Measurements from ENCODE around the gene TTC21A. TPM values are rescaled to one million over a fixed set of nuclear protein-coding genes. Genes with fewer than 3 reads are reported as not detected.

The TTC21A gene
- total RNA-seq, 1 donor from 2014 or later: 3.9 TPM

DNA sequence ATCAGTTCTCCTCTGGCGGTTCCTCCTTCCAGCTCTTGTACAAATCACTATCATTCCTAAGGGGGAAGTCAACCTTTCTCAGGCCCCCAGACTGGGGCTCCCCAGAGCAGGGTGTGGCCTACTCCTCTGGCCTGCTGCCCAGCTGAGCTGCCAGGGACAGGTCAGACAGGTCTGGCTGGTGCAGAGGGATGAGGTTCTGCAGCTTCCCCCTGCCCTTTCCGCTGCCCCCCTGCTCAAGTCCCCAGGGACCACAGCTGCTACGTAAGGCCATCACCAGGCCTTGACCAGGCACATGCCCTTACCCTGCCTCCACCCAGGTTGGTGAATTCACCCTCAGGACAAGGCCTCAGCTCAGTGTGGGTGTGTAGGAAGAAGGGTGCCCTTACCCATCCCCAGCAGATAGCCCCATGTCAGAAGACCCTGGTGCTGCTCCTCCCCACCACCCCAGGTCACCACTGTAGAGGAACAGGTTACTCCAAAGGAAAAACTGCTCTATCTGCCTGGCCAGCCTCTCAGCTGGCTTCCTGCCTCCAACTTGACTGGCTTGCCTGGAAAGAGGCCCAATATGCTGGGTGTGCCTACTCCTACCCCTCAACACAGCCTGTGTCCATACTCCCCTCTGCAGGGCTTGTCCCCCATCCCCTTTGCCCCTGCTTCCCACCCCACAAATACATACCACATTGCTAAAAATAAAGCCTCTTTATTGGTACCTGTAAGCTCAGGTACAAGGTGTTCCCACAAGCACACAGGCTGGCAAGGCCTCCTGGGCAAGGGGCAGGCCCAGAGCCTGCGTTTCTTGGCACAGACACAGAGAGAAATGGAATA, 33.9 kb downstream of the TTC21A start:
- H3K9ac ChIP-seq (ENCODE audit: low read length): no peak overlapping the region
- TF ChIP-seq EZH2 (IDR thresholded peaks at IDR 0.05; ENCODE audit: insufficient read depth, low read length): no peak
- no peak for TF ChIP-seq CTCF (IDR thresholded peaks at IDR 0.05; ENCODE audit: insufficient read depth, low read depth, low read length)
- peaks cover 19% of the 10 kb centered on the region for H3K4me1 ChIP-seq (ENCODE audit: insufficient read depth, low read length)
- Mint-ChIP-seq H3K27ac (ENCODE audit: unreplicated experiment) (no peak overlapping the region), H3K27me3 (ENCODE audit: low read depth, unreplicated experiment) (no peaks in the 10 kb centered on the region), H3K4me1 (ENCODE audit: low read depth, unreplicated experiment) (peaks cover 57% of the 10 kb centered on the region), H3K9me3 (ENCODE audit: unreplicated experiment) (no peaks in the 10 kb centered on the region), H3K36me3 (ENCODE audit: low read depth, unreplicated experiment) (peaks cover 37% of the 10 kb centered on the region), H3K4me3 (ENCODE audit: unreplicated experiment) (no peak overlapping the region)
- H3K36me3 ChIP-seq (ENCODE audit: insufficient read depth, low read length): peaks cover 60% of the 10 kb centered on the region
- H2AFZ ChIP-seq (ENCODE audit: low read depth, low read length): no peak overlapping the region
- DNase-seq (ENCODE audit: low read depth) (peak; percentile 38), FAIRE-seq (no peak)
- H3K27me3 ChIP-seq (ENCODE audit: insufficient read depth, low read length): no peaks in the 10 kb centered on the region
- peak overlapping the region; percentile 21 for H3K4me2 ChIP-seq (ENCODE audit: low read length)
- no peak overlapping the region for H3K27ac ChIP-seq (ENCODE audit: low read depth, low read length)
- H3K9me3 ChIP-seq (ENCODE audit: insufficient read depth, low read depth, low read length): no peaks in the 10 kb centered on the region
- H3K4me3 ChIP-seq (ENCODE audit: insufficient read depth, low read depth, low read length): no peak overlapping the region
- peaks cover 70% of the 10 kb centered on the region for H3K79me2 ChIP-seq (ENCODE audit: insufficient read depth, low read length)
- H4K20me1 ChIP-seq (ENCODE audit: insufficient read depth, low read length): peaks cover 90% of the 10 kb centered on the region

GRCh38 chr3:39142067-39142466, 34.6 kb downstream of the TTC21A start:
- H3K9me3 ChIP-seq (ENCODE audit: insufficient read depth, low read depth, low read length): no peaks in the 10 kb centered on the region
- H3K79me2 ChIP-seq (ENCODE audit: insufficient read depth, low read length): peaks cover 77% of the 10 kb centered on the region
- H3K27ac Mint-ChIP-seq (ENCODE audit: unreplicated experiment): no peak overlapping the region
- peaks cover 63% of the 10 kb centered on the region for H3K4me1 Mint-ChIP-seq (ENCODE audit: low read depth, unreplicated experiment)
- peaks cover 37% of the 10 kb centered on the region for H3K36me3 Mint-ChIP-seq (ENCODE audit: low read depth, unreplicated experiment)
- TF ChIP-seq CTCF (IDR thresholded peaks at IDR 0.05; ENCODE audit: insufficient read depth, low read depth, low read length) (no peak), EZH2 (IDR thresholded peaks at IDR 0.05; ENCODE audit: insufficient read depth, low read length) (no peak)
- peaks cover 26% of the 10 kb centered on the region for H3K4me1 ChIP-seq (ENCODE audit: insufficient read depth, low read length)
- H3K27me3 ChIP-seq (ENCODE audit: insufficient read depth, low read length): no peaks in the 10 kb centered on the region
- no peak overlapping the region for H2AFZ ChIP-seq (ENCODE audit: low read depth, low read length)
- H3K4me3 Mint-ChIP-seq (ENCODE audit: unreplicated experiment): no peak overlapping the region
- no peak overlapping the region for H3K27ac ChIP-seq (ENCODE audit: low read depth, low read length)
- H3K4me3 ChIP-seq (ENCODE audit: insufficient read depth, low read depth, low read length): no peak overlapping the region
- FAIRE-seq (no peak), DNase-seq (ENCODE audit: low read depth) (no peak)
- H3K9me3 Mint-ChIP-seq (ENCODE audit: unreplicated experiment): no peaks in the 10 kb centered on the region
- peaks cover 60% of the 10 kb centered on the region for H3K36me3 ChIP-seq (ENCODE audit: insufficient read depth, low read length)
- no peak overlapping the region for H3K4me2 ChIP-seq (ENCODE audit: low read length)
- no peaks in the 10 kb centered on the region for H3K27me3 Mint-ChIP-seq (ENCODE audit: low read depth, unreplicated experiment)
- peaks cover 93% of the 10 kb centered on the region for H4K20me1 ChIP-seq (ENCODE audit: insufficient read depth, low read length)
- H3K9ac ChIP-seq (ENCODE audit: low read length): no peak overlapping the region

All from astrocyte (in vitro differentiated cells and primary cell).